ENCODE data around the gene ELOB. TPM values are rescaled to one million over a fixed set of nuclear protein-coding genes. Genes with fewer than 3 reads are reported as not detected.

Gene ELOB
- total and polyA plus RNA-seq, 2 of the 8 experiments (the other 6 are each of a cell fraction or from before 2014, with no cell fraction given) = 237 to 1,357 TPM

- H3K9ac ChIP-seq (replicated peaks in 1 of 4; ENCODE audit: extremely low read depth in 1 of 4, low read depth in 3 of 4, low read length in 3 of 4) = no peak overlapping the region
- FAIRE-seq (no peak), DNase-seq (ENCODE audit: low read depth in 1 of 2, low spot score in 2 of 2) (no peak)
- H3K23me2 ChIP-seq (ENCODE audit: low read depth, low read length) = no peaks in the 10 kb centered on the region
- no peak overlapping the region for H2BK12ac ChIP-seq (ENCODE audit: low read depth, low read length)
- H2AFZ ChIP-seq (ENCODE audit: low read length) = no peak overlapping the region
- no peak overlapping the region for H2BK5ac ChIP-seq (ENCODE audit: low read depth, low read length)
- POLR2A ChIA-PET (ENCODE audit: partially characterized antibody) = interaction anchor here (1.3 to 4.8 kb wide), 3 partner anchors 9 to 13 kb away, joined by 7 to 64 read pairs (median 64); partner anchors contain the start of gene SRRM2
- 95% methylated on average over 10 of the region's 10 CpGs; no CpG with 5 or more reads in 1 of the 2 experiments for WGBS, 2 experiments (ENCODE audit: extremely low coverage in 1 of 2, insufficient coverage in 1 of 2, insufficient read length in 1 of 2, insufficient replicate concordance in 2 of 2, low coverage in 1 of 2, low lambda C conversion rate in 2 of 2, missing lambda C conversion rate in 1 of 2)
- no peaks in the 10 kb centered on the region for H3K27me3 ChIP-seq (replicated peaks in 1 of 4; ENCODE audit: control insufficient read depth in 3 of 4, extremely low read depth in 1 of 4, insufficient read depth in 3 of 4, low read length in 3 of 4)
- H2AK5ac ChIP-seq (ENCODE audit: low read depth, low read length) = no peak overlapping the region
- no peak overlapping the region for H3K56ac ChIP-seq (replicated peaks; ENCODE audit: insufficient read length, low read depth, low read length)
- H3K4ac ChIP-seq (replicated peaks; ENCODE audit: insufficient read length, low read depth, low read length) = no peak overlapping the region
- peaks cover 7% of the 10 kb centered on the region; the same call in 1 of the 2 replicates for H3K79me1 ChIP-seq (ENCODE audit: low read depth, low read length)
- no peak overlapping the region for H4K5ac ChIP-seq (ENCODE audit: insufficient read length, low read depth, low read length)
- no peak overlapping the region for H4K91ac ChIP-seq (replicated peaks; ENCODE audit: insufficient read length, low read length)
- peaks cover 21 to 99% of the 10 kb centered on the region in 2 experiments for H3K79me2 ChIP-seq (ENCODE audit: control insufficient read depth in 1 of 2, insufficient read depth in 2 of 2, low read length in 2 of 2)
- no peak overlapping the region for H2BK120ac ChIP-seq (replicated peaks; ENCODE audit: low read depth, low read length)
- H4K20me1 ChIP-seq (replicated peaks in 1 of 2; ENCODE audit: control insufficient read depth in 1 of 2, insufficient read depth in 2 of 2, low read length in 2 of 2) = peaks cover 5 to 9% of the 10 kb centered on the region in 2 experiments
- peaks cover 76 to 100% (median 97%) of the 10 kb centered on the region in 4 experiments for H3K36me3 ChIP-seq (ENCODE audit: control insufficient read depth in 2 of 4, insufficient read depth in 4 of 4, low read length in 3 of 4)
- H3K14ac ChIP-seq (ENCODE audit: insufficient read length) = no peak overlapping the region
- peaks cover 16 to 29% of the 10 kb centered on the region in 2 experiments; a peak in 3 of 4 replicates for H3K9me3 ChIP-seq (ENCODE audit: insufficient read depth in 2 of 2, low read depth in 1 of 2, low read length in 1 of 2)
- H3K27ac ChIP-seq (ENCODE audit: low read depth, low read length) = no peak overlapping the region
- no peaks in the 10 kb centered on the region for H3K4me1 ChIP-seq (replicated peaks in 1 of 4; ENCODE audit: control insufficient read depth in 3 of 4, insufficient read depth in 4 of 4, low read length in 3 of 4)
- H2BK15ac ChIP-seq (ENCODE audit: low read length) = no peak overlapping the region
- H2BK20ac ChIP-seq (ENCODE audit: low read length) = no peak overlapping the region
- CTCF ChIA-PET (ENCODE audit: partially characterized antibody) = no interaction called here
- H4K8ac ChIP-seq (ENCODE audit: extremely low read depth, insufficient read depth, low read length) = no peak overlapping the region
- TF ChIP-seq BACH1 (IDR thresholded peaks at IDR 0.05; ENCODE audit: low read length) (no peak), GABPA (IDR thresholded peaks at IDR 0.05; ENCODE audit: borderline replicate concordance, insufficient read depth, low read length) (no peak), E2F6 (IDR thresholded peaks at IDR 0.05) (no peak), PHF8 (conservative IDR thresholded peaks at IDR 0.05; ENCODE audit: low read depth, low read length) (no peak), USF2 (IDR thresholded peaks at IDR 0.05; ENCODE audit: low read length) (no peak), RBBP5 (IDR thresholded peaks at IDR 0.05; ENCODE audit: borderline replicate concordance, low read depth, low read length) (no peak), CBX5 (IDR thresholded peaks at IDR 0.05; ENCODE audit: low read depth, low read length) (no peak), SP1 (IDR thresholded peaks at IDR 0.05; ENCODE audit: low read depth, low read length) (no peak)
- no peak overlapping the region for H3K4me2 ChIP-seq (ENCODE audit: insufficient read depth in 1 of 2, low read depth in 2 of 2, low read length in 2 of 2)
- no peak overlapping the region for H3K18ac ChIP-seq (ENCODE audit: extremely low read depth, low read length)
- no peak overlapping the region for H3K23ac ChIP-seq (ENCODE audit: insufficient read length)
- H3K4me3 ChIP-seq (ENCODE audit: extremely low read depth in 1 of 4, insufficient read depth in 2 of 4, low read depth in 3 of 4, low read length in 4 of 4) = no peak overlapping the region
These were observed 15.6 kb downstream of the ELOB start for GRCh38 chr16:2761472-2761871.
